HG03442 (cell line): ENCODE measurements around the gene EXPH5.

Experiments
- ATAC-seq: cut with Tn5 transposase; IDR thresholded peaks from one replicate; pipeline ENCODE4 v1.9.1; 2021; ENCODE audit warnings: mild to moderate bottlenecking, moderate library complexity; ENCODE audit not compliant: unreplicated experiment

Gene EXPH5

GRCh38 chr11:108474664-108475463, 118.7 kb downstream of the EXPH5 start:
- ATAC-seq, result no peak

- ATAC-seq, result no peak
Observed at GRCh38 chr11:108472681-108473080, 120.9 kb downstream of the EXPH5 start.

- no peak for ATAC-seq
Observed at GRCh38 chr11:108468478-108468864, 125.1 kb downstream of the EXPH5 start.

- peak; percentile 98 for ATAC-seq
Observed at GRCh38 chr11:108467091-108467823, 126.3 kb downstream of the EXPH5 start, which contains the start of gene C11orf65. Gene C11orf65, minus strand, starts transcription at chr11:108467529. Its CDS starts 5,970 bp downstream, at chr11:108461559.

- ATAC-seq, result no peak
Observed at GRCh38 chr11:108466405-108466804, 127.2 kb downstream of the EXPH5 start.
